Measurements from ENCODE around the gene SPINDOC.
"Not testable (repeated sequence)": the region's sequence is repeated elsewhere in the genome, so short reads cannot be mapped to it uniquely, and the experiment has no call there.

SPINDOC gene

GRCh38 chr11:63791495-63792167 is 21.6 kb upstream of the SPINDOC start:
- DNase-seq (ENCODE audit: low read depth) = no peak

GRCh38 chr11:63793161-63793560 is 20.1 kb upstream of the SPINDOC start:
- no peak for DNase-seq (ENCODE audit: low read depth)

GRCh38 chr11:63795066-63795465 is 18.2 kb upstream of the SPINDOC start:
- DNase-seq (ENCODE audit: low read depth) = no peak

GRCh38 chr11:63800921-63801320 is 12.3 kb upstream of the SPINDOC start:
- DNase-seq (ENCODE audit: low read depth) = no peak

GRCh38 chr11:63802637-63803414 is 10.4 kb upstream of the SPINDOC start:
- no peak for DNase-seq (ENCODE audit: low read depth)

GRCh38 chr11:63804259-63804658 is 9.0 kb upstream of the SPINDOC start:
- no peak for DNase-seq (ENCODE audit: low read depth)

GRCh38 chr11:63805844-63806415 is 7.3 kb upstream of the SPINDOC start:
- no peak for DNase-seq (ENCODE audit: low read depth)

- not testable (repeated sequence) for DNase-seq (ENCODE audit: low read depth)
Observed at GRCh38 chr11:63810383-63810782, 2.9 kb upstream of the SPINDOC start.

GRCh38 chr11:63811522-63811921 is 1.7 kb upstream of the SPINDOC start:
- no peak for DNase-seq (ENCODE audit: low read depth)

GRCh38 chr11:63813563-63814382 is 517 bp downstream of the SPINDOC start:
- no peak for DNase-seq (ENCODE audit: low read depth)

GRCh38 chr11:63814383-63814736 is 1.1 kb downstream of the SPINDOC start:
- no peak for DNase-seq (ENCODE audit: low read depth)

- DNase-seq (ENCODE audit: low read depth) = no peak
Observed at GRCh38 chr11:63816166-63816565, 2.9 kb downstream of the SPINDOC start.

GRCh38 chr11:63816732-63817131 is 3.5 kb downstream of the SPINDOC start:
- no peak for DNase-seq (ENCODE audit: low read depth)

- no peak for DNase-seq (ENCODE audit: low read depth)
Observed at GRCh38 chr11:63817758-63818498, 4.7 kb downstream of the SPINDOC start.

- DNase-seq (ENCODE audit: low read depth) = no peak
Observed at GRCh38 chr11:63818609-63819008, 5.4 kb downstream of the SPINDOC start.

- no peak for DNase-seq (ENCODE audit: low read depth)
Observed at GRCh38 chr11:63821411-63821810, 8.2 kb downstream of the SPINDOC start.

GRCh38 chr11:63826471-63827190 is 13.4 kb downstream of the SPINDOC start:
- no peak for DNase-seq (ENCODE audit: low read depth)

- no peak for DNase-seq (ENCODE audit: low read depth)
Observed at GRCh38 chr11:63829823-63830489, 16.7 kb downstream of the SPINDOC start.

GRCh38 chr11:63831326-63831725 is 18.1 kb downstream of the SPINDOC start:
- DNase-seq (ENCODE audit: low read depth) = no peak

GRCh38 chr11:63832336-63832735 is 19.1 kb downstream of the SPINDOC start:
- DNase-seq (ENCODE audit: low read depth) = no peak

- DNase-seq (ENCODE audit: low read depth) = no peak
Observed at GRCh38 chr11:63833048-63833447, 19.8 kb downstream of the SPINDOC start.

Data from activated T-helper 9 cell treated with anti-CD3 and anti-CD28 coated beads, Interleukin-2, amount 50 U/mL, for 16 hours (primary cell).